RWPE2 (cell line): ENCODE results near the gene TRIL.

Experiments used
- ATAC-seq: fragments of 200-7000 bp; cut with Tn5 transposase; 3 replicates; pipeline ENCODE4 v1.9.1; 2021; ENCODE audit warnings: low read depth
- DNase-seq: peaks from one replicate; pipeline ENCODE4 v3.0.0-alpha.2; 2020; ENCODE audit warnings: low spot score
- H3K27ac ChIP-seq: fragments of 450-650 bp; 2 replicates; pipeline ENCODE4 v1.5.1; 2017; ENCODE audit warnings: mild to moderate bottlenecking; ENCODE audit not compliant: poor library complexity, severe bottlenecking
- H3K27me3 ChIP-seq: fragments of 250-450 bp; sonication (Bioruptor Pico); 2 replicates; pipeline ENCODE4 v1.5.1; 2021; ENCODE audit warnings: mild to moderate bottlenecking, moderate library complexity; ENCODE audit not compliant: insufficient read depth, poor library complexity, severe bottlenecking
- H3K36me3 ChIP-seq: fragments of 250-450 bp; sonication (Bioruptor Pico); 2 replicates; pipeline ENCODE4 v1.5.1; 2020; ENCODE audit warnings: low read depth, mild to moderate bottlenecking, moderate library complexity
- H3K4me1 ChIP-seq: fragments of 250-450 bp; sonication (Bioruptor Pico); 2 replicates; pipeline ENCODE4 v1.5.1; 2021; ENCODE audit warnings: mild to moderate bottlenecking, moderate library complexity; ENCODE audit not compliant: insufficient read depth, poor library complexity, severe bottlenecking
- H3K4me3 ChIP-seq: fragments of 250-450 bp; sonication (Bioruptor Pico); 2 replicates; pipeline ENCODE4 v1.5.1; 2021; ENCODE audit warnings: mild to moderate bottlenecking, moderate library complexity; ENCODE audit not compliant: severe bottlenecking
- H3K9me3 ChIP-seq: fragments of 250-450 bp; sonication (Bioruptor Pico); 2 replicates; pipeline ENCODE4 v1.5.1; 2021; ENCODE audit warnings: mild to moderate bottlenecking, moderate library complexity; ENCODE audit not compliant: severe bottlenecking
- CTCF ChIP-seq: fragments of 450-650 bp; IDR thresholded peaks from one replicate; pipeline ENCODE4 v1.5.1; 2017; ENCODE audit warnings: mild to moderate bottlenecking, moderate library complexity; ENCODE audit not compliant: poor library complexity, severe bottlenecking

The TRIL gene

GRCh38 chr7:28957064-28957750, 923 bp downstream of the TRIL start:
- no peaks in the 10 kb centered on the region for H3K4me1 ChIP-seq
- H3K27ac ChIP-seq = no peak overlapping the region
- no peak for TF ChIP-seq CTCF
- H3K9me3 ChIP-seq = no peaks in the 10 kb centered on the region
- ATAC-seq (peak; percentile 16; the same call in 2 of the 3 replicates), DNase-seq (peak; percentile 64)
- H3K36me3 ChIP-seq = no peaks in the 10 kb centered on the region
- H3K27me3 ChIP-seq = peaks cover 32% of the 10 kb centered on the region
- no peak overlapping the region for H3K4me3 ChIP-seq

- Histone ChIP-seq H3K27ac (no peak overlapping the region), H3K4me1 (no peaks in the 10 kb centered on the region), H3K4me3 (peak overlapping the region; percentile 26), H3K36me3 (no peaks in the 10 kb centered on the region), H3K9me3 (no peaks in the 10 kb centered on the region), H3K27me3 (peaks cover 32% of the 10 kb centered on the region)
- TF ChIP-seq CTCF = peak; percentile 64
- peak; percentile 68 for DNase-seq
- peak; percentile 54 for ATAC-seq
Measured at GRCh38 chr7:28956608-28957063, 1.5 kb downstream of the TRIL start.

GRCh38 chr7:28955718-28956607, 2.2 kb downstream of the TRIL start:
- Histone ChIP-seq H3K4me3 (peak overlapping the region; percentile 26), H3K9me3 (no peaks in the 10 kb centered on the region), H3K27ac (no peak overlapping the region), H3K4me1 (no peaks in the 10 kb centered on the region), H3K27me3 (peaks cover 33% of the 10 kb centered on the region), H3K36me3 (no peaks in the 10 kb centered on the region)
- peak; percentile 69 for TF ChIP-seq CTCF
- DNase-seq (peak; percentile 72), ATAC-seq (peak; percentile 49)

GRCh38 chr7:28955356-28955717, 2.8 kb downstream of the TRIL start:
- no peak for ATAC-seq
- Histone ChIP-seq H3K27ac (no peak overlapping the region), H3K27me3 (peaks cover 35% of the 10 kb centered on the region), H3K9me3 (no peaks in the 10 kb centered on the region), H3K36me3 (no peaks in the 10 kb centered on the region), H3K4me3 (no peak overlapping the region), H3K4me1 (no peaks in the 10 kb centered on the region)
- no peak for TF ChIP-seq CTCF
- DNase-seq = no peak
